KMS-11 (cell line): ENCODE measurements around the gene CACNA2D1.
"Not testable (repeated sequence)": the region's sequence is repeated elsewhere in the genome, so short reads cannot be mapped to it uniquely, and the experiment has no call there.

ENCODE experiments used
- H2AFZ ChIP-seq: fragments of 200-600 bp; sonication (generic); 2 replicates; pipeline ENCODE4 v1.6.1; 2016; ENCODE audit warnings: antibody characterized with exemption, mixed run types, low read depth
- H3K27ac ChIP-seq: fragments of 200-600 bp; sonication (generic); 2 replicates; pipeline ENCODE4 v1.6.1; 2016; ENCODE audit warnings: mild to moderate bottlenecking, mixed run types
- H3K27me3 ChIP-seq: fragments of 200-600 bp; sonication (generic); 2 replicates; pipeline ENCODE4 v1.6.1; 2017; ENCODE audit warnings: mild to moderate bottlenecking, low read depth, mixed run types, moderate library complexity; ENCODE audit not compliant: insufficient read depth
- H3K36me3 ChIP-seq: fragments of 200-600 bp; sonication (generic); 2 replicates; pipeline ENCODE4 v1.6.1; 2017; ENCODE audit warnings: mild to moderate bottlenecking, mixed run types; ENCODE audit not compliant: insufficient read depth
- H3K4me1 ChIP-seq: fragments of 200-600 bp; sonication (generic); 2 replicates; pipeline ENCODE4 v1.6.1; 2016; ENCODE audit warnings: mild to moderate bottlenecking, low read depth, mixed run types; ENCODE audit not compliant: poor library complexity, severe bottlenecking
- H3K4me2 ChIP-seq: fragments of 200-600 bp; sonication (generic); 2 replicates; pipeline ENCODE4 v1.7.0; 2016; ENCODE audit warnings: mild to moderate bottlenecking, mixed run types
- H3K4me3 ChIP-seq: fragments of 200-600 bp; sonication (generic); IDR thresholded peaks from 2 replicates; pipeline ENCODE4 v1.6.1; 2017; ENCODE audit warnings: low read depth, low read length, mixed read lengths; ENCODE audit not compliant: insufficient read depth
- H3K79me2 ChIP-seq: fragments of 200-600 bp; sonication (generic); 2 replicates; pipeline ENCODE4 v1.6.1; 2016; ENCODE audit warnings: low read depth, mixed run types; ENCODE audit not compliant: insufficient read depth
- H3K9ac ChIP-seq: fragments of 200-600 bp; sonication (generic); 2 replicates; pipeline ENCODE4 v1.6.1; 2016; ENCODE audit warnings: mild to moderate bottlenecking, mixed run types
- H4K20me1 ChIP-seq: fragments of 200-600 bp; sonication (generic); 2 replicates; pipeline ENCODE4 v1.6.1; 2016; ENCODE audit warnings: mild to moderate bottlenecking, mixed run types; ENCODE audit not compliant: insufficient read depth
- CTCF ChIP-seq: fragments of 200-600 bp; sonication (generic); conservative IDR thresholded peaks from 2 replicates; pipeline ENCODE4 v1.6.1; 2017; ENCODE audit warnings: low read depth, mild to moderate bottlenecking, antibody characterized with exemption, low read length, moderate library complexity, mixed read lengths

Gene CACNA2D1

GRCh38 chr7:82393076-82393839 is 50.3 kb downstream of the CACNA2D1 start:
- Histone ChIP-seq H2AFZ (no peak overlapping the region), H3K4me1 (peaks cover 4% of the 10 kb centered on the region), H3K9ac (no peak overlapping the region), H3K27ac (no peak overlapping the region), H3K4me3 (no peak overlapping the region), H3K79me2 (no peaks in the 10 kb centered on the region), H3K27me3 (no peaks in the 10 kb centered on the region), H4K20me1 (no peaks in the 10 kb centered on the region), H3K36me3 (no peaks in the 10 kb centered on the region), H3K4me2 (no peak overlapping the region)
- no peak for TF ChIP-seq CTCF

GRCh38 chr7:82390936-82391335 is 52.6 kb downstream of the CACNA2D1 start:
- Histone ChIP-seq H3K27ac (no peak overlapping the region), H4K20me1 (no peaks in the 10 kb centered on the region), H3K27me3 (no peaks in the 10 kb centered on the region), H3K4me3 (no peak overlapping the region), H3K36me3 (no peaks in the 10 kb centered on the region), H2AFZ (no peak overlapping the region), H3K79me2 (no peaks in the 10 kb centered on the region), H3K4me1 (peaks cover 12% of the 10 kb centered on the region), H3K9ac (no peak overlapping the region), H3K4me2 (no peak overlapping the region)
- TF ChIP-seq CTCF: no peak

- H3K79me2 ChIP-seq: no peaks in the 10 kb centered on the region
Observed at GRCh38 chr7:82389876-82390275, 53.7 kb downstream of the CACNA2D1 start.

GRCh38 chr7:82388138-82388537 is 55.4 kb downstream of the CACNA2D1 start:
- H3K9ac ChIP-seq: no peak overlapping the region
- TF ChIP-seq CTCF: no peak

More at GRCh38 chr7:82389876-82390275, 53.7 kb downstream of the CACNA2D1 start:
- H2AFZ ChIP-seq: no peak overlapping the region
- no peak overlapping the region for H3K4me3 ChIP-seq
- no peaks in the 10 kb centered on the region for H3K36me3 ChIP-seq
- H3K4me2 ChIP-seq: no peak overlapping the region
- no peaks in the 10 kb centered on the region for H4K20me1 ChIP-seq
- H3K27ac ChIP-seq: no peak overlapping the region
- no peaks in the 10 kb centered on the region for H3K27me3 ChIP-seq
- no peak overlapping the region for H3K9ac ChIP-seq
- no peak for TF ChIP-seq CTCF
- peaks cover 18% of the 10 kb centered on the region for H3K4me1 ChIP-seq

GRCh38 chr7:82386571-82386970 is 57.0 kb downstream of the CACNA2D1 start:
- H3K27ac ChIP-seq, H3K27me3 ChIP-seq, H3K4me2 ChIP-seq, H3K36me3 ChIP-seq, H3K9ac ChIP-seq, H3K4me3 ChIP-seq, H4K20me1 ChIP-seq, H3K79me2 ChIP-seq, H2AFZ ChIP-seq: not testable (repeated sequence)
- H3K4me1 ChIP-seq: peaks cover 32% of the 10 kb centered on the region

More at GRCh38 chr7:82388138-82388537, 55.4 kb downstream of the CACNA2D1 start:
- H3K4me1 ChIP-seq: peaks cover 32% of the 10 kb centered on the region
- no peaks in the 10 kb centered on the region for H3K27me3 ChIP-seq
- no peaks in the 10 kb centered on the region for H4K20me1 ChIP-seq
- no peaks in the 10 kb centered on the region for H3K79me2 ChIP-seq
- H3K4me2 ChIP-seq: peak overlapping the region; percentile 13; the same call in 1 of the 2 replicates
- H3K27ac ChIP-seq: no peak overlapping the region
- H3K36me3 ChIP-seq: no peaks in the 10 kb centered on the region
- no peak overlapping the region for H3K4me3 ChIP-seq
- H2AFZ ChIP-seq: no peak overlapping the region
